HepG2 (cell line): ENCODE results near the gene ASCC2. TPM values are rescaled to one million over a fixed set of nuclear protein-coding genes. Genes with fewer than 3 reads are reported as not detected.

Experiments
- BORCS8-MEF2B ChIP-seq: sonication (generic); formaldehyde crosslinking; IDR thresholded peaks from 2 replicates; pipeline ENCODE4 v1.8.0; 2022; ENCODE audit warnings: mild to moderate bottlenecking, missing genetic modification reagents
- DPF2 ChIP-seq: sonication (generic); formaldehyde crosslinking; IDR thresholded peaks from 2 replicates; pipeline ENCODE4 v1.4.0; 2020; ENCODE audit warnings: mild to moderate bottlenecking, low read depth, missing genetic modification reagents, borderline replicate concordance
- GABPA ChIP-seq, 2 experiments: IDR thresholded peaks; 2 replicates each; pipeline ENCODE4 v1.6.1; 2011 to 2016; ENCODE audit warnings: low read depth in 2 of 2, low read length in 1 of 2, missing biosample characterization in 1 of 2, missing genetic modification characterization in 1 of 2
- HMGA1 ChIP-seq: sonication (generic); formaldehyde crosslinking; conservative IDR thresholded peaks from 2 replicates; pipeline ENCODE4 v1.4.0; 2020; ENCODE audit warnings: missing genetic modification reagents
- KDM3A ChIP-seq: IDR thresholded peaks from 2 replicates; pipeline ENCODE4 v1.6.1; 2018; ENCODE audit warnings: low read depth, missing compliant biosample characterization
- KMT2B ChIP-seq: IDR thresholded peaks from 2 replicates; pipeline ENCODE4 v1.6.1; 2016; ENCODE audit warnings: missing genetic modification reagents, missing compliant biosample characterization
- MBNL3 ChIP-seq: fragments of 250-450 bp; sonication (Bioruptor Pico); conservative IDR thresholded peaks from 2 replicates; pipeline ENCODE4 v1.8.0; 2022; ENCODE audit warnings: mild to moderate bottlenecking, inconsistent platforms
- STAT5B ChIP-seq: sonication (generic); formaldehyde crosslinking; IDR thresholded peaks from 2 replicates; pipeline ENCODE4 v1.4.0; 2020; ENCODE audit warnings: missing genetic modification reagents
- TAF1 ChIP-seq: sonication (generic); formaldehyde crosslinking; IDR thresholded peaks from 2 replicates; pipeline ENCODE4 v1.4.0; 2020; ENCODE audit warnings: missing genetic modification reagents
- ZFY ChIP-seq: sonication (generic); formaldehyde crosslinking; IDR thresholded peaks from 2 replicates; pipeline ENCODE4 v1.4.0; 2020; ENCODE audit warnings: missing genetic modification reagents
- ZNF12 ChIP-seq: sonication (generic); formaldehyde crosslinking; IDR thresholded peaks from 2 replicates; pipeline ENCODE4 v1.5.0; 2020; ENCODE audit warnings: missing genetic modification reagents
- ZNF333 ChIP-seq: sonication (generic); formaldehyde crosslinking; IDR thresholded peaks from 2 replicates; pipeline ENCODE4 v1.4.0; 2020; ENCODE audit warnings: mild to moderate bottlenecking, missing genetic modification reagents, borderline replicate concordance
- ZNF841 ChIP-seq: sonication (generic); formaldehyde crosslinking; IDR thresholded peaks from 2 replicates; pipeline ENCODE4 v1.8.1; 2023; ENCODE audit warnings: missing genetic modification reagents, borderline replicate concordance
- ZSCAN9 ChIP-seq: IDR thresholded peaks from 2 replicates; pipeline ENCODE4 v1.6.1; 2016; ENCODE audit warnings: borderline replicate concordance
- polyA plus RNA-seq, 8 experiments: library from polyadenylated mRNA; depleted of rRNA in 3 of 8; stranded (reverse) in 7 of 8; unstranded in 1 of 8; fragments of >200 nt; fragmentation: Illumina TruSeq in 4 of 8; extraction: Trizol in 4 of 8; gene quantifications; 2 replicates each; pipeline versions ENCODE4 v1.2.1 to v1.2.3, GENCODE V29; 2011 to 2016; ENCODE audit warnings: low read depth in 4 of 8, missing spikeins in 1 of 8, mixed read lengths in 1 of 8; ENCODE audit not compliant: insufficient read depth in 1 of 8
- total RNA-seq, 5 experiments: library from RNA; depleted of rRNA; stranded (reverse); fragments of >200 nt; fragmentation: Illumina TruSeq; extraction: Trizol; gene quantifications; 2 replicates each; pipeline ENCODE4 v1.2.3, GENCODE V29; 2016; ENCODE audit warnings: low read depth in 1 of 5
- TF ChIP-seq, protein P1 (sequence below): sonication (generic); formaldehyde crosslinking; conservative IDR thresholded peaks from 2 replicates; pipeline ENCODE4 v1.8.0; 2022; ENCODE audit warnings: mild to moderate bottlenecking, moderate library complexity, missing genetic modification reagents
- TF ChIP-seq, protein P2 (sequence below): sonication (generic); formaldehyde crosslinking; IDR thresholded peaks from 2 replicates; pipeline ENCODE4 v1.4.0; 2020; ENCODE audit warnings: missing genetic modification reagents
- TF ChIP-seq, protein P3 (sequence below): sonication (generic); formaldehyde crosslinking; IDR thresholded peaks from 2 replicates; pipeline ENCODE4 v1.8.1; 2022; ENCODE audit warnings: low read depth, mild to moderate bottlenecking, missing genetic modification reagents
- TF ChIP-seq, protein P4 (sequence below): sonication (generic); formaldehyde crosslinking; IDR thresholded peaks from 2 replicates; pipeline ENCODE4 v1.9.0; 2021; ENCODE audit warnings: missing genetic modification reagents, borderline replicate concordance
- TF ChIP-seq, protein P5 (sequence below): sonication (generic); formaldehyde crosslinking; IDR thresholded peaks from 2 replicates; pipeline ENCODE4 v1.9.0; 2021; ENCODE audit warnings: missing genetic modification reagents, mild to moderate bottlenecking, borderline replicate concordance
- TF ChIP-seq, protein P6 (sequence below): sonication (generic); formaldehyde crosslinking; IDR thresholded peaks from 2 replicates; pipeline ENCODE4 v1.9.0; 2022; ENCODE audit warnings: low read depth, missing genetic modification reagents

The ASCC2 gene
- total and polyA plus RNA-seq, 2 of the 13 experiments (the other 11 are each of a cell fraction or from before 2014, with no cell fraction given) = 26.2 to 26.3 TPM

DNA sequence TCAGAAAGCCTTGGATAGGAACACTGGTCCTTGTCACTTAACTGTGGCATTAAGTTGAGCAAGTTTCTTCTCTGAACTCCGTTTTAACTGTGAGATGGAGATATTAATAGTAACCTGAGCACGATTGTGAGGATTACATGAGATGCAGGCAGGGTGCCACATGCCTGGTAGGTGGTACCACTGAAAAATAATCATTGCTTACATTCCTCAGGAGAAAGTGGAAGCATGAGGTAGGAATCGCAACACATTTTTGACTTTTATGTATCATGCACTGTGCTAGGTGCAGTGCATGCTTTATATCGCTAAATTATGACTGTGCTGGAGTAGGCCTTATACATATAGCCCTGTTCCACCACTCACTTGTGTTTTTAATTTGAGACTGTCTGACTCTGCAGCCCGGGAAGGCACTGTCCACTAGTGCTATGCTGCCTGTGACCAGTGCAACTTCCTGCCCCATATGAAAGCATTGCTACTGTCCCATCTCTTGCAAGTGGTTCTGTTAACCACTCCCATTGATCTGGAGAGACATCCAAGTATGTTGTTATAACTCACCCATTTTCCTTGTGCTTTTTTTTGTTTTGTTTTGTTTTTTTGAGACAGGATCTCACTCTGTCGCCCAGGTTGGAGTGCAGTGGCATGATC is 69.9 kb downstream of the ASCC2 start (continued):
- TF ChIP-seq, protein P1, sequence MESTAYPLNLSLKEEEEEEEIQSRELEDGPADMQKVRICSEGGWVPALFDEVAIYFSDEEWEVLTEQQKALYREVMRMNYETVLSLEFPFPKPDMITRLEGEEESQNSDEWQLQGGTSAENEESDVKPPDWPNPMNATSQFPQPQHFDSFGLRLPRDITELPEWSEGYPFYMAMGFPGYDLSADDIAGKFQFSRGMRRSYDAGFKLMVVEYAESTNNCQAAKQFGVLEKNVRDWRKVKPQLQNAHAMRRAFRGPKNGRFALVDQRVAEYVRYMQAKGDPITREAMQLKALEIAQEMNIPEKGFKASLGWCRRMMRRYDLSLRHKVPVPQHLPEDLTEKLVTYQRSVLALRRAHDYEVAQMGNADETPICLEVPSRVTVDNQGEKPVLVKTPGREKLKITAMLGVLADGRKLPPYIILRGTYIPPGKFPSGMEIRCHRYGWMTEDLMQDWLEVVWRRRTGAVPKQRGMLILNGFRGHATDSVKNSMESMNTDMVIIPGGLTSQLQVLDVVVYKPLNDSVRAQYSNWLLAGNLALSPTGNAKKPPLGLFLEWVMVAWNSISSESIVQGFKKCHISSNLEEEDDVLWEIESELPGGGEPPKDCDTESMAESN (CRISPR knock-in tag) = no peak
- TF ChIP-seq ZNF333 (no peak), ZNF12 (no peak), TAF1 (peak; percentile 40; the same call in 1 of the 2 replicates), ZNF841 (CRISPR knock-in tag) (no peak), BORCS8-MEF2B (CRISPR knock-in tag) (no peak), KDM3A (CRISPR knock-in tag) (no peak), MBNL3 (CRISPR knock-in tag) (no peak), ZFY (CRISPR knock-in tag) (peak; percentile 30; the same call in 1 of the 2 replicates), KMT2B (CRISPR knock-in tag) (no peak), STAT5B (CRISPR knock-in tag) (no peak), ZSCAN9 (CRISPR knock-in tag) (no peak), HMGA1 (CRISPR knock-in tag) (no peak), GABPA (IDR thresholded peaks at IDR 0.05; ENCODE audit: low read depth, low read length) (no peak), GABPA (CRISPR knock-in tag; IDR thresholded peaks at IDR 0.05; ENCODE audit: low read depth) (0 out of 2 replicates have a peak, but pooled peaks have one; percentile 12), DPF2 (CRISPR knock-in tag) (0 out of 2 replicates have a peak, but pooled peaks have one; percentile 22)
- TF ChIP-seq, protein P2, sequence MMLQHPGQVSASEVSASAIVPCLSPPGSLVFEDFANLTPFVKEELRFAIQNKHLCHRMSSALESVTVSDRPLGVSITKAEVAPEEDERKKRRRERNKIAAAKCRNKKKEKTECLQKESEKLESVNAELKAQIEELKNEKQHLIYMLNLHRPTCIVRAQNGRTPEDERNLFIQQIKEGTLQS (CRISPR knock-in tag) = no peak
- TF ChIP-seq, protein P3, sequence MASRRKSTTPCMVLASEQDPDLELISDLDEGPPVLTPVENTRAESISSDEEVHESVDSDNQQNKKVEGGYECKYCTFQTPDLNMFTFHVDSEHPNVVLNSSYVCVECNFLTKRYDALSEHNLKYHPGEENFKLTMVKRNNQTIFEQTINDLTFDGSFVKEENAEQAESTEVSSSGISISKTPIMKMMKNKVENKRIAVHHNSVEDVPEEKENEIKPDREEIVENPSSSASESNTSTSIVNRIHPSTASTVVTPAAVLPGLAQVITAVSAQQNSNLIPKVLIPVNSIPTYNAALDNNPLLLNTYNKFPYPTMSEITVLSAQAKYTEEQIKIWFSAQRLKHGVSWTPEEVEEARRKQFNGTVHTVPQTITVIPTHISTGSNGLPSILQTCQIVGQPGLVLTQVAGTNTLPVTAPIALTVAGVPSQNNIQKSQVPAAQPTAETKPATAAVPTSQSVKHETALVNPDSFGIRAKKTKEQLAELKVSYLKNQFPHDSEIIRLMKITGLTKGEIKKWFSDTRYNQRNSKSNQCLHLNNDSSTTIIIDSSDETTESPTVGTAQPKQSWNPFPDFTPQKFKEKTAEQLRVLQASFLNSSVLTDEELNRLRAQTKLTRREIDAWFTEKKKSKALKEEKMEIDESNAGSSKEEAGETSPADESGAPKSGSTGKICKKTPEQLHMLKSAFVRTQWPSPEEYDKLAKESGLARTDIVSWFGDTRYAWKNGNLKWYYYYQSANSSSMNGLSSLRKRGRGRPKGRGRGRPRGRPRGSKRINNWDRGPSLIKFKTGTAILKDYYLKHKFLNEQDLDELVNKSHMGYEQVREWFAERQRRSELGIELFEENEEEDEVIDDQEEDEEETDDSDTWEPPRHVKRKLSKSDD (CRISPR knock-in tag) = no peak
- TF ChIP-seq, protein P4, sequence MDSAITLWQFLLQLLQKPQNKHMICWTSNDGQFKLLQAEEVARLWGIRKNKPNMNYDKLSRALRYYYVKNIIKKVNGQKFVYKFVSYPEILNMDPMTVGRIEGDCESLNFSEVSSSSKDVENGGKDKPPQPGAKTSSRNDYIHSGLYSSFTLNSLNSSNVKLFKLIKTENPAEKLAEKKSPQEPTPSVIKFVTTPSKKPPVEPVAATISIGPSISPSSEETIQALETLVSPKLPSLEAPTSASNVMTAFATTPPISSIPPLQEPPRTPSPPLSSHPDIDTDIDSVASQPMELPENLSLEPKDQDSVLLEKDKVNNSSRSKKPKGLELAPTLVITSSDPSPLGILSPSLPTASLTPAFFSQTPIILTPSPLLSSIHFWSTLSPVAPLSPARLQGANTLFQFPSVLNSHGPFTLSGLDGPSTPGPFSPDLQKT = no peak
- TF ChIP-seq, protein P5, sequence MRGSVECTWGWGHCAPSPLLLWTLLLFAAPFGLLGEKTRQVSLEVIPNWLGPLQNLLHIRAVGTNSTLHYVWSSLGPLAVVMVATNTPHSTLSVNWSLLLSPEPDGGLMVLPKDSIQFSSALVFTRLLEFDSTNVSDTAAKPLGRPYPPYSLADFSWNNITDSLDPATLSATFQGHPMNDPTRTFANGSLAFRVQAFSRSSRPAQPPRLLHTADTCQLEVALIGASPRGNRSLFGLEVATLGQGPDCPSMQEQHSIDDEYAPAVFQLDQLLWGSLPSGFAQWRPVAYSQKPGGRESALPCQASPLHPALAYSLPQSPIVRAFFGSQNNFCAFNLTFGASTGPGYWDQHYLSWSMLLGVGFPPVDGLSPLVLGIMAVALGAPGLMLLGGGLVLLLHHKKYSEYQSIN (CRISPR knock-in tag) = no peak
- TF ChIP-seq, protein P6, sequence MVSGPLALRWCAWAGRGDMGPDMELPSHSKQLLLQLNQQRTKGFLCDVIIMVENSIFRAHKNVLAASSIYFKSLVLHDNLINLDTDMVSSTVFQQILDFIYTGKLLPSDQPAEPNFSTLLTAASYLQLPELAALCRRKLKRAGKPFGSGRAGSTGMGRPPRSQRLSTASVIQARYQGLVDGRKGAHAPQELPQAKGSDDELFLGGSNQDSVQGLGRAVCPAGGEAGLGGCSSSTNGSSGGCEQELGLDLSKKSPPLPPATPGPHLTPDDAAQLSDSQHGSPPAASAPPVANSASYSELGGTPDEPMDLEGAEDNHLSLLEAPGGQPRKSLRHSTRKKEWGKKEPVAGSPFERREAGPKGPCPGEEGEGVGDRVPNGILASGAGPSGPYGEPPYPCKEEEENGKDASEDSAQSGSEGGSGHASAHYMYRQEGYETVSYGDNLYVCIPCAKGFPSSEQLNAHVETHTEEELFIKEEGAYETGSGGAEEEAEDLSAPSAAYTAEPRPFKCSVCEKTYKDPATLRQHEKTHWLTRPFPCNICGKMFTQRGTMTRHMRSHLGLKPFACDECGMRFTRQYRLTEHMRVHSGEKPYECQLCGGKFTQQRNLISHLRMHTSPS = no peak
